GM19452 (cell line): Measurements from ENCODE around the gene RAD21L1.
"Not testable (repeated sequence)": the region's sequence is repeated elsewhere in the genome, so short reads cannot be mapped to it uniquely, and the experiment has no call there.

Source experiments
- ATAC-seq: cut with Tn5 transposase; IDR thresholded peaks from one replicate; pipeline ENCODE4 v1.9.1; 2021; ENCODE audit not compliant: unreplicated experiment

The RAD21L1 gene

DNA sequence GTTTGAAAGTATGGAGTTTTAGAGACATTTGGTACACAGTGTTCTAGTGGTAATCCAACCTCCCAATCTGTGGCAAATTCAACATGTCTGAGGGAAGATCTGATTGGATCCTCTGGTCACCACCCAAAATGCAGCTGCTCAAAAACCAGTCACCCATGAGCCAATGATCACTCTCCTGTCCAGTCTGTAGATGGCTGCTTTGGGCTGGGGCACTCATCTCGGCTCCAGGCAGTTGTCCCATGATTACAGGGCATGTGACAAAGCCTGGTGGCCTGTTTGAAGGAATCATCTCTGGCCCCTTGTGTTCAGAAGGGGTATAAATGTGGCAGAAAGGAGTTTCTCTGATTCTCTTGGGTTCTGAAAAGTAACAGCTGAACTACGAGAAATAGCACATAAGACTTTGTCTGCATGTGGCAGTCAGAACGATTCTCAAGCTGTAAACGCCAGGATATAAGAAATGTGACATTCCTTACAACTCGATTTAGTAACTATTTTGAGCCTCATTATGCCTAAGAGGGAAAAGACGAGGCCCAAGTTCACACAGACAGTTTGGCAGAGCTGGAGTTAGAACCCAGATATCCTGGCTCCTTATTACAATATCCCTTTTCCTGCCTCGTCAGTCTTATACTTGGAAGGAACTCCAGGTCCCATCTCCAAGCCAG lies 26.5 kb upstream of the RAD21L1 start:
- ATAC-seq = no peak

DNA sequence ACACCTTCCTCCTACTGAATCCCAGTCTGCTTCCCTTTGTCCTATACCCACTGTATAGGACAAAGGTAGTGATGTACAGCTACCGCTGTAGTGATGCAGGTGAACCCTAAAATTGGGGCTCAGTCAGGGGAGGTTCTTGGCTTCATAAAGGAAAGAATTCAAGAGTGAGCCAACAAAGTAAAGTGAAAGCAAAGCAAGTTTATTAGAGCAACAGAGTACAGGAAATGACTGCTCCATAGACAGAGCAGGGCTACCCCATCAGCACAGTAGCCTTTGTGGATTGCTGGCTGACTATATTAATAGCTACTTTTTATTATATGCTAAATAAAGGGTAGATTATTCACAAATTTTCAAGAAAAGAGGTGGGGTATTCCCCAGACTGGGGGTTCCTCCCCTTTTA lies 25.9 kb upstream of the RAD21L1 start:
- no peak for ATAC-seq

- ATAC-seq = no peak
Measured at GRCh38 chr20:1202762-1203504, 22.9 kb upstream of the RAD21L1 start, which contains the start of gene C20orf202. C20orf202 (plus strand) TSS chr20:1203454; CDS start chr20:1203586, 132 bp downstream.

DNA sequence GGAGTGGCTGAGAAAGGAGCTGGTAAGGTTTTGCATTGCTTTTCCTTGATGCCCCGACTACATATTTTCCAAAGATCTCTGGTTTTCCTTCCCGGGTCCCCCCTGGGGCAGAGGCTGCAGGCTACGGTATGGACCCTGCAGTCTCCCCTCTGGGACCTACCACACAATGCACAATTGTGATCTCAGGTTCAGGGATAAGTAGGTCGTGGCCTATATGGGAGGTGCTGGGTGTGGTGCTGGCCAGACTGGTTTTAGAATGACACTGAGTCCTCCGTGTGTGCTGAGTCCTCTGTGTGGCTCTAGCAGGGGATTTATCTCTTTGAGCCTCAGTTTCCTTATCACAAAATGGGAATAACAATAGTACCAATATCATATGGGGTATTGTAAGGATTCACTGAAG lies 22.2 kb upstream of the RAD21L1 start:
- no peak for ATAC-seq

- no peak for ATAC-seq
Measured at GRCh38 chr20:1204113-1204512, 21.7 kb upstream of the RAD21L1 start.

GRCh38 chr20:1204576-1204975 lies 21.3 kb upstream of the RAD21L1 start:
- ATAC-seq = no peak

GRCh38 chr20:1205802-1206201 lies 20.0 kb upstream of the RAD21L1 start:
- ATAC-seq = no peak

GRCh38 chr20:1206366-1207148 lies 19.3 kb upstream of the RAD21L1 start:
- no peak for ATAC-seq

DNA sequence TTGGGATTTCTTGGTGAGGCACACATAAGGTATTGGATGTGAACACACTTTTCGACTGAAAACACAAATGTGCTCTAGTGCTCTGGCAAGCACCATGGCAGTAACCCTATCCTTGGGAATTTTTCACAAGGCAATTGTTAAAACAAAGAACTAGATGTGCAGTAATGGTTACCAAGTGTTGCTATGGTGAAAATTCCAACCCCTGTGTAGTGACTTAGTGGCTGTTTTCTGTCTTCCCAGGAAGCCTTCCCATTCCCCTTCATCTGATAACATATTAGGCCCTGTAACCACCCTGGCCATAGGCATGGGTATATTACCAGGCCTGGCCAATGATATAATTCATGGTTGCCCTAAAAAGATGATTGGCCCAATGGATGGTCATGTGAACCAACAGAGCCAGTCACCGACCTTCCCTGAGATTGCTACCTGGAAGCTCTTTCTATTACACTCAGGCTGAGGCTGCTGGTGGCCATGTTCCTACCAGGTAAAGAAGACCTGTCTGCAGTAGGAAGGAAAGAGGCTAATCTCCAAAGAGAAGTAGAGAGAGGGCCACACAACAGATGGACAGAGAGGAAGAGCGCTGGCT lies 18.5 kb upstream of the RAD21L1 start:
- ATAC-seq = no peak

- ATAC-seq = no peak
Measured at GRCh38 chr20:1209447-1210387, 16.1 kb upstream of the RAD21L1 start.

DNA sequence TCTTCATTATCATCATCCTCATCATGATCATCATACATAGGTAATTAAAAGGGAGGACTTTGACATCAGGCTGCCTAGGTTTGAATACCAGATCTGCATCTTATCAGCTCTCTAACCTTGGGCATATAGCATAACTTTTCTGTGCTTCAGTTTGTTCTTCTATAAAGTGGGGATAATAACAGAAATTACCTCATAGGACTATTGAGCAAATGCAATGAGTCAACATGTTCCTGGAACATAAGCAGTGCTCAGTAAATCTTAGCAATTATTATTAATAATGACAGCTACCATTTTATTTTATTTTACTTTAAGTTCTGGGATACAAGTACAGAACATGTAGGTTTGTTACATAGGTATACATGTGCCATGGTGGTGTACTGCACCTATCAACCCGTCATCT lies 15.3 kb upstream of the RAD21L1 start:
- ATAC-seq = no peak

DNA sequence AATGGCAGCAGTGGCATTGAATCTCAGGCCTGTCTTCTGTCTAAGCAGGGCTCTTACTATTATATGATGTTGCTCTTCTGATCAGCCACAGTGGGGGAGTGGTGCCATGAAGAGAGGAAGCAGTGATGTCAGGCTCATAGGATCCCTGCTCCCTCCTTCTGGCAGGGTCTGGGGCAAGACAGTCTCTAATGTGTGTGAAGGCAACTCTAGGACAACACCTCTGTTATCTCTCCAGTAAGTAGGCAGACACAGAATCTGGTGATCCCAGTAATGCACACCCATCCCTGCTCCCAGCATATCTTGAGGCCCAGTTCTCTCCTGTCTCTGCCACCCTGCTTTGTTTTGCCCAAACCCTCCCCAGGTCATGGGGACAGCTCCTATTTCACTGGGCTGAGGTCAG lies 13.8 kb upstream of the RAD21L1 start:
- ATAC-seq = no peak

- no peak for ATAC-seq
Measured at GRCh38 chr20:1212607-1213396, 13.0 kb upstream of the RAD21L1 start.

GRCh38 chr20:1214838-1215261 lies 11.0 kb upstream of the RAD21L1 start:
- no peak for ATAC-seq

- no peak for ATAC-seq
Measured at GRCh38 chr20:1215386-1216170, 10.3 kb upstream of the RAD21L1 start.

- not testable (repeated sequence) for ATAC-seq
Measured at GRCh38 chr20:1216527-1217427, 9.1 kb upstream of the RAD21L1 start.

DNA sequence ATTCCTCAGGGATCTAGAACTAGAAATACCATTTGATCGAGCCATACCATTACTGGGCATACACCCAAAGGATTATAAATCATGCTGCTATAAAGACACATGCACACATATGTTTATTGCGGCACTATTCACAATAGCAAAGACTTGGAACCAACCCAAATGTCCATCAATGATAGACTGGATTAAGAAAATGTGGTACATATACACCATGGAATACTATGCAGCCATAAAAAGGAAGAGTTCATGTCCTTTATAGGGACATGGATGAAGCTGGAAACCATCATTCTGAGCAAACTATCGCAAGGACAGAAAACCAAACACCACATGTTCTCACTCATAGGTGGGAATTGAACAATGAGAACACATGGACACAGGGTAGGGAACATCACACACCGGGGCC lies 3.1 kb upstream of the RAD21L1 start:
- not testable (repeated sequence) for ATAC-seq
